ENCODE measurements around the gene SNX27.

- TF ChIP-seq CTCF (IDR thresholded peaks at IDR 0.05 in 2 of 3, conservative IDR thresholded peaks at IDR 0.05 in 1 of 3; ENCODE audit: borderline replicate concordance in 1 of 3, insufficient read depth in 1 of 3, low read depth in 2 of 3, low read length in 2 of 3) (no peak), EGR1 (IDR thresholded peaks at IDR 0.05; ENCODE audit: low read depth) (no peak), SIN3A (IDR thresholded peaks at IDR 0.05; ENCODE audit: low read depth) (no peak), REST (IDR thresholded peaks at IDR 0.05; ENCODE audit: low read depth) (no peak)
These were observed 43.2 kb upstream of the SNX27 start for GRCh38 chr1:151568626-151569088.

Data from HCT116 (cell line).